ENCODE results near the gene CD1C.

DNA sequence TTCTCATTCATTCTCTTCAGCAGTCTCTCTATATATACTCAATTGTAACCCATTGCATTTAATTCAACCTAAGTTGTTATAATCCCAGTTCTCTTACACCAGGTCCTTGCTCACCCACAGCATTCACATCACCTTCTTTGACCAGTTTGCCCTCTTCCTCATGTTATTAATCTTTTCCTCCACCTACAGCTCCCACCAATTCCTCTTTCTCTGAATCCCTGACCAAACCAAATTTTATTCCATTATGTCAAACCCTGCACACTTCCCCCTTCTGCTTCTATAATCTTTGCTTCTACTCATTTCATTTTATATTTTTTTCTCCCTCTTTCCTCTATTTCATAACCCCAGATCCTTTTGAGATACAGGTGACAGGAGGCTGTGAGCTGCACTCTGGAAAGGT is 34.1 kb upstream of the CD1C start:
- TF ChIP-seq, protein P1, sequence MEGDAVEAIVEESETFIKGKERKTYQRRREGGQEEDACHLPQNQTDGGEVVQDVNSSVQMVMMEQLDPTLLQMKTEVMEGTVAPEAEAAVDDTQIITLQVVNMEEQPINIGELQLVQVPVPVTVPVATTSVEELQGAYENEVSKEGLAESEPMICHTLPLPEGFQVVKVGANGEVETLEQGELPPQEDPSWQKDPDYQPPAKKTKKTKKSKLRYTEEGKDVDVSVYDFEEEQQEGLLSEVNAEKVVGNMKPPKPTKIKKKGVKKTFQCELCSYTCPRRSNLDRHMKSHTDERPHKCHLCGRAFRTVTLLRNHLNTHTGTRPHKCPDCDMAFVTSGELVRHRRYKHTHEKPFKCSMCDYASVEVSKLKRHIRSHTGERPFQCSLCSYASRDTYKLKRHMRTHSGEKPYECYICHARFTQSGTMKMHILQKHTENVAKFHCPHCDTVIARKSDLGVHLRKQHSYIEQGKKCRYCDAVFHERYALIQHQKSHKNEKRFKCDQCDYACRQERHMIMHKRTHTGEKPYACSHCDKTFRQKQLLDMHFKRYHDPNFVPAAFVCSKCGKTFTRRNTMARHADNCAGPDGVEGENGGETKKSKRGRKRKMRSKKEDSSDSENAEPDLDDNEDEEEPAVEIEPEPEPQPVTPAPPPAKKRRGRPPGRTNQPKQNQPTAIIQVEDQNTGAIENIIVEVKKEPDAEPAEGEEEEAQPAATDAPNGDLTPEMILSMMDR (IDR thresholded peaks at IDR 0.05; ENCODE audit: low read depth, low read length), result no peak
- TF ChIP-seq EZH2phosphoT487 (IDR thresholded peaks at IDR 0.05; ENCODE audit: low read depth), result no peak
